ENCODE measurements around the gene RCE1.

DNA sequence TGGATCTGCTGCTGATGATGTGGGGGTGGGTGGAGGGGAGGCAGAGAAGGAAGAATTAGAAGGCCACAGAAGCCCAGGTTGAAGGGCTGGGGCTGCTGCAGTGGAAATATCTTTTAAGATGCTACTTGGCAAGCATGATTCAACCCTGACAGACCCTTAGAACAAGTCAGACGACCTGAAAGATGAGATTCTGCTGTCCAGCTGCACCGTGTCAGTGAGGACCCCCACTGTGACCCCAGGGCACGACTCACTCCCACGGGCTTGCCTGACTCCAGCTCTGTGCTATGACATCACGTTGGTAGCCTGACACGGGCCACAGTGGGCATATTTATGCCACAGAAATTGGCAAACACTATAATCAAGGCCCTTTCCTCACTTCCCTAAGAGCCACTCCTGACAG lies 49.7 kb downstream of the RCE1 start:
- TF ChIP-seq ZFP37 (tag by site-specific recombination; IDR thresholded peaks at IDR 0.05) (no peak), ZNF146 (tag by site-specific recombination; IDR thresholded peaks at IDR 0.05) (no peak), ZBTB49 (tag by site-specific recombination; IDR thresholded peaks at IDR 0.05; ENCODE audit: low read depth) (no peak), ZNF501 (tag by site-specific recombination; IDR thresholded peaks at IDR 0.05) (no peak), SETDB1 (IDR thresholded peaks at IDR 0.05; ENCODE audit: insufficient read length, low read length) (no peak), ATF2 (tag by site-specific recombination; IDR thresholded peaks at IDR 0.05; ENCODE audit: low read depth) (no peak), ZNF211 (tag by site-specific recombination; IDR thresholded peaks at IDR 0.05; ENCODE audit: low read depth) (no peak), ZNF639 (tag by site-specific recombination; IDR thresholded peaks at IDR 0.05) (no peak)
- TF ChIP-seq, protein P1, sequence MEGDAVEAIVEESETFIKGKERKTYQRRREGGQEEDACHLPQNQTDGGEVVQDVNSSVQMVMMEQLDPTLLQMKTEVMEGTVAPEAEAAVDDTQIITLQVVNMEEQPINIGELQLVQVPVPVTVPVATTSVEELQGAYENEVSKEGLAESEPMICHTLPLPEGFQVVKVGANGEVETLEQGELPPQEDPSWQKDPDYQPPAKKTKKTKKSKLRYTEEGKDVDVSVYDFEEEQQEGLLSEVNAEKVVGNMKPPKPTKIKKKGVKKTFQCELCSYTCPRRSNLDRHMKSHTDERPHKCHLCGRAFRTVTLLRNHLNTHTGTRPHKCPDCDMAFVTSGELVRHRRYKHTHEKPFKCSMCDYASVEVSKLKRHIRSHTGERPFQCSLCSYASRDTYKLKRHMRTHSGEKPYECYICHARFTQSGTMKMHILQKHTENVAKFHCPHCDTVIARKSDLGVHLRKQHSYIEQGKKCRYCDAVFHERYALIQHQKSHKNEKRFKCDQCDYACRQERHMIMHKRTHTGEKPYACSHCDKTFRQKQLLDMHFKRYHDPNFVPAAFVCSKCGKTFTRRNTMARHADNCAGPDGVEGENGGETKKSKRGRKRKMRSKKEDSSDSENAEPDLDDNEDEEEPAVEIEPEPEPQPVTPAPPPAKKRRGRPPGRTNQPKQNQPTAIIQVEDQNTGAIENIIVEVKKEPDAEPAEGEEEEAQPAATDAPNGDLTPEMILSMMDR (tag by site-specific recombination; IDR thresholded peaks at IDR 0.05): no peak
- TF ChIP-seq, protein P2, sequence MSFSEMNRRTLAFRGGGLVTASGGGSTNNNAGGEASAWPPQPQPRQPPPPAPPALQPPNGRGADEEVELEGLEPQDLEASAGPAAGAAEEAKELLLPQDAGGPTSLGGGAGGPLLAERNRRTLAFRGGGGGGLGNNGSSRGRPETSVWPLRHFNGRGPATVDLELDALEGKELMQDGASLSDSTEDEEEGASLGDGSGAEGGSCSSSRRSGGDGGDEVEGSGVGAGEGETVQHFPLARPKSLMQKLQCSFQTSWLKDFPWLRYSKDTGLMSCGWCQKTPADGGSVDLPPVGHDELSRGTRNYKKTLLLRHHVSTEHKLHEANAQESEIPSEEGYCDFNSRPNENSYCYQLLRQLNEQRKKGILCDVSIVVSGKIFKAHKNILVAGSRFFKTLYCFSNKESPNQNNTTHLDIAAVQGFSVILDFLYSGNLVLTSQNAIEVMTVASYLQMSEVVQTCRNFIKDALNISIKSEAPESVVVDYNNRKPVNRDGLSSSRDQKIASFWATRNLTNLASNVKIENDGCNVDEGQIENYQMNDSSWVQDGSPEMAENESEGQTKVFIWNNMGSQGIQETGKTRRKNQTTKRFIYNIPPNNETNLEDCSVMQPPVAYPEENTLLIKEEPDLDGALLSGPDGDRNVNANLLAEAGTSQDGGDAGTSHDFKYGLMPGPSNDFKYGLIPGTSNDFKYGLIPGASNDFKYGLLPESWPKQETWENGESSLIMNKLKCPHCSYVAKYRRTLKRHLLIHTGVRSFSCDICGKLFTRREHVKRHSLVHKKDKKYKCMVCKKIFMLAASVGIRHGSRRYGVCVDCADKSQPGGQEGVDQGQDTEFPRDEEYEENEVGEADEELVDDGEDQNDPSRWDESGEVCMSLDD (tag by site-specific recombination; IDR thresholded peaks at IDR 0.05): no peak
- TF ChIP-seq, protein P3, sequence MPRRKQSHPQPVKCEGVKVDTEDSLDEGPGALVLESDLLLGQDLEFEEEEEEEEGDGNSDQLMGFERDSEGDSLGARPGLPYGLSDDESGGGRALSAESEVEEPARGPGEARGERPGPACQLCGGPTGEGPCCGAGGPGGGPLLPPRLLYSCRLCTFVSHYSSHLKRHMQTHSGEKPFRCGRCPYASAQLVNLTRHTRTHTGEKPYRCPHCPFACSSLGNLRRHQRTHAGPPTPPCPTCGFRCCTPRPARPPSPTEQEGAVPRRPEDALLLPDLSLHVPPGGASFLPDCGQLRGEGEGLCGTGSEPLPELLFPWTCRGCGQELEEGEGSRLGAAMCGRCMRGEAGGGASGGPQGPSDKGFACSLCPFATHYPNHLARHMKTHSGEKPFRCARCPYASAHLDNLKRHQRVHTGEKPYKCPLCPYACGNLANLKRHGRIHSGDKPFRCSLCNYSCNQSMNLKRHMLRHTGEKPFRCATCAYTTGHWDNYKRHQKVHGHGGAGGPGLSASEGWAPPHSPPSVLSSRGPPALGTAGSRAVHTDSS (tag by site-specific recombination; IDR thresholded peaks at IDR 0.05): no peak
